Left renal cortex interstitium (tissue), 4 donors: ENCODE results near the gene CTU2. TPM values are rescaled to one million over a fixed set of nuclear protein-coding genes. Genes with fewer than 3 reads are reported as not detected.

Source experiments
- DNase-seq, 4 donors: peaks; one replicate each; pipeline ENCODE4 v3.0.0-alpha.2; 2013; ENCODE audit warnings: low read depth in 4 of 4, low spot score in 2 of 4, missing footprints in 1 of 4
- polyA plus RNA-seq, 4 donors: library from polyadenylated mRNA; unstranded; fragments of 120-200 nt; gene quantifications; one replicate each; pipeline ENCODE4 v1.2.1, GENCODE V29; 2013; ENCODE audit not compliant: insufficient read length in 4 of 4

The CTU2 gene
- polyA plus RNA-seq, 4 donors: 9.8 to 17.8 (median 14.4) TPM

DNA sequence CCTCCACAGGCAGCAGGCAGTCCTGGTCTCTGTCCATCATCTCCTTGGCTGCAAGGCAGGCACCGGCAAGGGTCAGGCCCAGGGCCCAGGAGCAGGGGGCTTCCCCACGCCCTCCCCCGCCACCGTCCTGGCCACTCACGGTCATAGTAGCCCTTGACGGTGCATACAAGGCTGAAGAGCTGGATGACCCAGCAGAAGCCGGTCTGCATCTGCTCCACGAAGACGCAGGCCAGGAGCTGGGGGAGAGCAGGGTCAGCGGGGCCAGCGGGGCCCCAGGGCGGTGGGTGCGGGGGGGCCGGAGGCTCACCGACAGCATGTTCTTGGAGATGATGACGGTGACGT lies 20.1 kb downstream of the CTU2 start:
- no peak for DNase-seq

DNA sequence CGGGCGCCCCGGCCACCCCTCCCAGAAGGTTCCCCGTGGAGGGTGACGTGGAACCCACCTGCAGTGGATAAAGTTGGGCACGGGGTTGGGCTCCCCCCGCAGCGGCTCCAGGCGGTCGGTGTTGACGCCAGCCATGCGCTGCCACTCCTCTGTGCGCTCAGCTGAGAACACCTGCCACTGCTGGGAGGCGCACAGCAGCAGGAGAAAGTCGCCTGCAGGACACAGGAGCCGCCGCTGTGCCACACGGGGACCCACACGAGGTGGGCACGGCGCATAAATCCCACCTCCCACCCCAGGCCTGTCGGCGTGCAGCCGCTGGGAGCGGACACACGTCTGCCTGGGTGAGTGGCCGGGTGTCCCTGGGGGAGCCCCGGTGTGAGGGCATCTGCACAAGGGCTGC lies 20.7 kb downstream of the CTU2 start:
- DNase-seq: no peak

DNA sequence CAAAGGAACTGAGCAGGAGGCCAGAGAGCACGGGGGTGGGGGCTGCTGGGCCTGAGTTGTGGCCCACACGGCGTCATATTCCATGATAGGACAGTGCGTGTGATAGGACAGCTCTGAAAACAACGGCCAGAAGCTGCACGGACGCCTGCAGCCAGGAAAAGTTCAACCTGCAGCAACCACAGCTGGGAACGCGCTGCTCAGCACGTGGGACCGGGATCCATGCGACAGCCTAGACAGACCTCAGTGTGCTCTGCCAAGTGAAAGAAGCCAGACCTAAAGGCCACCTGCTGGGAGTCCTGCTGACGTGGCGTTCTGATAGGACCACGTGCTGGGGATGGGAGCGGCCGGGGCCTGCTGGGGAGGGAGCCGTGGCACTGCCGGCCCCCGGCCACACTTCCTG lies 21.6 kb downstream of the CTU2 start:
- no peak for DNase-seq

DNA sequence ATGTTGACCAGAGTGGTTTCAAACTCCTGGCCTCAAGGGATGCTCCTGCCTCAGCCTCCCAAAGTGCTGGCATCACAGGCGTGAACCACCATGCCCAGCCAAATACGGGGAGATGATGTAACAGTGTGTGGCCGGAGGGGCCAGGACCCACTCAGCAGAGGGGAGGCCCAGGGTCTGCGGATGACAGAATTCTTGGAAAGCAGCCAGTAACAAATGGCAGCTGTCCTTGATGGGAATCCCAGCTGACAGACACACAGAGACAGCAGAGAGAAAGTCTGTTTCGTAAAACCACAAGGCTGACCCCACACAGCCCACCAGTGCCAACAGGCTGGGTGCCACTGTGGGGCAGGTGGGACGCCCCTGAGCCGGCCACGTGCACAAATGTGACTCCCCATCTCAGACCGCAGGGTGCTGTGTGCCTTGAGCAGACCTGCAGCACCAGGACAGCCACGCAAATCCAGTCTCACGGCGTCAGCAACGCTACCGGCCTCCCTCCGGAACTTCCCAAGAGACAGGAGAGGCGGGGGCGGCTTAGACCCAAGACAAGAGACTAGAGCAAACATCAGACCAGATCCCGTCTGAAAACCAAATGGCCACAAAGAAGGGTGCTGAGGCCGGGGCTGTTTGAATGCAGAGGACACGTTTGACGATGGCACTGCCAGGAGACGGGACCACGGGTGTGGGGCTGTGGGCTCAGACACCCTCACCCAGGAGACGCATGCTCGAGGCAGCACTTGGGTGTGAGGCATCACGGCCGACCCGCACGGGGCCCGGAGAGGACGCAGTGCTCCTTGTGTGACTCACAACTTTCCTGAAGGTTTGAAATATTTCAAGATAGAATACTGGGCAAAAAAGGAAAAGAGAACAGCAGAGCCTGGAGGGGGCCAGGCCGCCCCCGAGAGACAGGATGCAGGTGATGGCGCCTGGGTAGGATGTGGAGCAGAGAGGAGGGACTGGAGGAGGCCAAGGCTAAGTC lies 24.6 kb downstream of the CTU2 start:
- no peak for DNase-seq

DNA sequence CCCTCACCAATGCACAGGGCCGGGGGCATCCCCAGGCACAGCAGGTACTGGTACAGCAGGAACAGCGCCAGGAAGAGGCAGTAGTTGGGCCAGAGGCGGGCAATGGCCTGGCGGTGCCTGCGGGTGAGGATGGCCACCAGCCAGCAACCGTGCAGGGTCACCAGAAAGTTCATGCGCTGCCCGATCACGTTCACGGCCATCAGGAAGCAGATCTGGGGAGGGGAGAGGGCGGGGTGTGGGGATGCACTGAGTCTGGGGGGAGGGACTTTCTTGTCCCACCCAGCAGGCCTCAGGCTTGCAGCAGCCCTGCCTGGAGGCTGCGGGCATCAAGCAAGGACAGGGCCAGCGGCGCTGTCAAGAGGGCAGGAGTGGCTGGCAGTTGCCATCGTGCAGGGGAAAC lies 25.4 kb downstream of the CTU2 start:
- no peak for DNase-seq

DNA sequence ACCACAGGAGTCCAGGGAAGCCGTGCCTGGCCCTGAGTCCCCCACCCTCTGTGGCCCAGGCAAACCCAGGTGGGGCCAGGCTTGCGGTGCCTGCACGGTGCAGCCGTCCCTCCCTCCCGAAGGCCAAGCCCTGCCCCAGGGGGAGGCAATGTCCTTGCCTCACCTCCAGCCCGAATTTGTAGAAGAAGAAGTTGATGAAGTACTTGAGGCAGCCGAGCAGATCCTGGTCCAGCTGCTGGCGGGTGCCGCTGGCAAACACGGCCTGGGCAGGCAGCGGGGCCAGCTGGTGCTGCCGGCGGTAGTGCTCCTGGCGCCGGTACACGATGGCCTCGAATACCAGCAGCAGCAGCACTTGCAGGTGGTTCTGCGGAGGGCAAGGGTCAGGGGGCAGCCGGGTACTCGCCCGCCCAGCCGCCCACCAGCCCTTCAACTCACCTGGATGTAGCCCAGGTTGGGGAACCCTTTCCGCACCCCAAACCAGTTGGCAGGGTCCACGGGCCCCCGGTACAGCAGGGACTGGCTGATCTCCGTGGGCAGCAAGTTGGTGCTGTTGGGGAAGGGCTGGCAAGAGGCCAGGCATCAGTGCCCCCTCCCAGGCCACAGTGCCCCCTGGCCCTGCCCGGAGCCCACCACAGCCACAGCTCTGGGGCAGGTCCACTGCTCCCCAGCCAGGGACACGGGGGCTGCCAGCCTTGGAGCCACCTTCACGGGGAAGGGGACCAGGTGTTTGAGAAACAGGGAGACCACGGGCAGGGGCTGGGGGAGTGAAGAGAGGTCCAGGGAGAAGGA lies 26.1 kb downstream of the CTU2 start:
- no peak for DNase-seq

DNA sequence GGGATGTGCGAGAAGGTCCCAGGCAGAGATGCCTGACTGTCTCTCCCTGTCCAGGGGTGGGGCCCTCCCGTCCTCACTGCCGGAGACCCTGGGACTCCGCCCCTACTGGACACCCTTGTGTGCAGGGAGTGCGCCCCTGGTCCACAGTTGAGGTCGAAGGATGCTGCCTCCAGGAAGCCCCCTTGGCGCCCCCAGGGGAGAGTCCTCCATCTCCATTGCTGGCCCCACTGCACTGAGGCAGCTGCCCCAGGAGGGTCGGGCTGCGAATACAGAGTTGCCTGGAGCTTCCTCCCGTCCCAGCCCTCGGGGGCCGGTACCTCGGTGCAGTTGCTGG lies 26.6 kb downstream of the CTU2 start:
- no peak for DNase-seq

DNA sequence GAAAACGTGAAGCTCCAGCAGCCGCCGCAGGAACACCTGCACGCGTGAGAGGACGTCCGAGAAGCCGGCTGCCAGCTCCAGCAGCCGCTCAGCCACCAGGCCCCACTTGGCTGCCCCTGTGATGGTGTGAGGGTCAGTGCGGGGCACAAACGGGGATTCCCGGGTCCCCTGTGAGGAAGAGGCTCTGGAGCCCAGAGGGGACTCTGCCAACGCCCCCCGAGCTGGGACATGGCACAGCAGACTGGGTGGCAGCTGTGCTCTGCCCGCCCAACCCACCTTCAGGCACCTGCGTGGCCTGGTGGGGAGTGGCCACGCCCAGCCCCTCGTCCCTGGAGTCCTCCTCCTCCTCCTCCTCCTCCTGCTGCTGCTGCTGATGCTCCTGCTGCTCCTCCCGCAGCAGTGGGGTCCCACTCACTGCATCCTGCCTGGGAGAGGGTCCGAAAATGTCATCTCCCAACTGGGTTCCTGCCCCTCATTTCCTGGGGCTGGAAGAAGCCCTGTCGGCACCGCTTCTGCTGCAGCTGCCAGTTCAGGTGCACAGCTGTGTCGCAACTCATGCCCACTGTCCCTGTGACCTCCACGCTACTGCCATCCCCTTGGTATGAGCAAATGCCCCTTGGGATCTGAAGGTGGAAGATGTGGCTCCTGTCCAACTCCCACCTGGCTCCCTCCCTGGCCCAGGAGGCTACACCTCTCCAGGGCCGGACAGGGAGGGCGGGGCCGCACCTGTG lies 27.5 kb downstream of the CTU2 start:
- DNase-seq: no peak

DNA sequence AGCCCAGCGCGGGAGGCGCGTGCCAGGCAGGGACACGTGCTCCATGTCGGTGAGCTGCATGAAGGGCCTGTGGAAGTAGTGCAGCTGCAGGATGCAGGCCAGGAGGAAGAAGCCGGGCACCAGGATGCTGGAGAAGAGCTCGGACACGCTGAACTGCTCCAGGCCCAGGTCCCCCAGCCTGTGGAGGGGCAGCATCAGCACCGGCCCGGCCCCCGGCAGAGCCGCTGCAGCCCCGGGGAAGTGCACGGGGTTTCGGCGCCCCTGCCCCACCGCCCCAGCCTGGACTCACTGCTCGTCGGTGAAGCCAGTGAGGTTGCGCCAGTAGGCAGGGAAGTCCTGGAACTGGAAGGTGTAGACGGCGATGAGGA lies 28.0 kb downstream of the CTU2 start:
- no peak for DNase-seq

DNA sequence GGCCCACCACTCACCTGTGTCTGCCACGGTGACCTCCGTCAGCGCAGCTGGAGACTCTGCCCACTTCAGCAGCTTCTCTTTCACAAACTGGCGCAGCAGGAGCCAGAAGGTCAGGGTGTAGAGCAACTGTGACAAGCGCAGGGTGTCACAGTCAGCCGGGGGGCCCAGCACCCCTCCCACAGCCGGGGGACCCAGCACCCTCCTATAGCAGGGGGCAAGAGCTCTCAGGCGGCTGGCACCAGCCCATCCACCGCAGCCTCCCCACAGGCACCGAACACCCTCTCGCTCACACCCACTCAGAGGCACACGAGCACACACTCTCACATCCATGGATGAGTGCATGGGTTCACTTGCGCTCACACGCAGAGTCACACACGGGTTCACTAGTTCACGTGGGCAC lies 28.8 kb downstream of the CTU2 start:
- DNase-seq: no peak

DNA sequence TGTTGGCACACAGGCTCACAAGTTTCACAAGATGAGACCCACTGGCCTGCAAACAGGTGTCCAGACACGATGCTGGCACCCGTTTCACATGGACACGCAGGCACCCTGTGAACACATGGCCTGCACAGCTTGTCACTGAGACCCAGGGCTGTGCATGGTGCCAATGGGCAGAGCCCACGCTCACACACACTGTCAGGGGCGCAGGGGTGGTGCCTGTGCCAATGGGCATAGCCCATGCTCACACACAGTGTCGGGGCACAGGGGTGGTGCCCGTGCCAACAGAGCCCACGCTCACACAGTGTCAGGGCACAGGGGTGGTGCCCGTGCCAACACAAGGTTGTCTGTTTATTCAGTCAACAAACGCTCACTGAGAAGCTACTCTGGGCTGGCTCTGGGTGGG lies 29.3 kb downstream of the CTU2 start:
- DNase-seq: no peak

DNA sequence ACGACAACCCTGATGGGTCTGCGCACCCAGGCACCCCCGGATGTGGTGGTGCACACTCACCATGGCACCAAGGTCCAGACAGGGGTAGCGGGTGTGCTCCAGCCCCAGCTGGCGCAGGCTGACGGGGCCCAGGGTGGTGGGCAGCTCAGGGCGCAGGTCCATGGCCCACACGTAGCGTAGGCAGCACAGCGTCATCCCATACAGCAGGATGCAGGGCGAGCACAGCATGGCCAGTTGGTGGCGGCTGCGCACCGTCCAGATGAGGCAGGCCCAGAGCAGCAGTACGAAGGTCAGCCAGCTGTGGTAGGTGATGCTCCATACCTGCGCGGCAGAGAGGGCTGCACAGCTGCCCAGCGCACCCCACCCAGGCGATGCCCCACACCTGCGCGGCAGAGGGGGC lies 29.8 kb downstream of the CTU2 start:
- DNase-seq: no peak

DNA sequence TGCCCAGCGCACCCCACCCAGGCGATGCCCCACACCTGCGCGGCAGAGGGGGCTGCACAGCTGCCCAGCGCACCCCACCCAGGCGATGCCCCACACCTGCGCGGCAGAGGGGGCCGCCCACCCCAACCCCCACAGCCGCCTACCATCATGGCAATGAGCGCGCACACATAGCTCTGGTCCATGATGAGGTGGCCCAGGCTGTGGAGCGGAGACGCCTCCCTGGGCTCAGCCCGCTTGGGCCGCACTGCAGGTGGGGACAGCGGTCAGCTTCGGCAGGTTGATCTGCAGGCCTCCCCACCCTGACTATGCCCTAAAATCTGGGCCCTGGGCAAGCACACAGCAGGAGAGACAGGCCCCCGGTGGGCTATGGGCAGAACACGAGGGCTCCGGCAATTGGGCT lies 30.2 kb downstream of the CTU2 start:
- no peak for DNase-seq

DNA sequence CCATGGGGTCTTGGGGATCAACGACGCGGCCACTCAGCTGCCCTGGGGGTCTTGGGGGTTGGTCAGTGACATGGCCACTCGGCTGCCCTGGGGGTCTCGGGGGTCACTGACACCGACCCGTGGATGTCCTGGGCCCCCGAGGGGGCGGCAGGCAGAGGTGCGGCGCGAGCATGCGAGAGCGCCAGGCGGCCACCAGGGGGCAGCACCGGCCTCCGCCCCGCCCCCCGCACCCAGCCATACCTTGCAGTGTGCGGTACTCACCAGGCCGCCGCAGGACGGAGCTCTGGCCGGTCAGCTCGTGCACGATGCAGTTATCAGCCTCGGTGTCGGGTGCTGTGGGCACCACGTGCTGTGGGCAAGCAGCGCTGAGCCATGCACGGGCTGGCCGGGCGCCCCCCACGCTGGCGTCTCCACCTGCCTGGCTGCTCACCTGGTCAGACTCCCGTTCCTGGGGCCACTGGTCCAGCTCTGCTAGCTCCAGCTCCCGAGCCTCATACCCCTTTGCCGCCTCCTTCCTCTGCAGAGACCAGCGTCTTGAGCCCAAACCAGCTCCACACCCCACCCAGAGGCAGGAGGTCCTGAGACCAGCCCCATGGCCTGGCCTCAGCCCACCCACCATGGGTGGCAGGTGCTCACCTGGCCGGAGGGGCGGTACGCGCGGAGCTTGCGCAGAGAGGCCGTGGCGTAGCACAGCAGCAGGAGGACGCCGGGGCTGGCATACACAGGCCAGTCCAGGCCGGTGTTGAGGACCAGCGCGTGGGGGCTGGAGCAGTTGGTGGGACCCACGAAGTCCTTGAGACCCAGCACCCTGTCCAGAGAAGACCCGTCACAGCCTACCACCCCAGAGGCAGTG lies 31.2 kb downstream of the CTU2 start:
- peak in 2 of 4 donors; percentile 24 to 37 for DNase-seq

DNA sequence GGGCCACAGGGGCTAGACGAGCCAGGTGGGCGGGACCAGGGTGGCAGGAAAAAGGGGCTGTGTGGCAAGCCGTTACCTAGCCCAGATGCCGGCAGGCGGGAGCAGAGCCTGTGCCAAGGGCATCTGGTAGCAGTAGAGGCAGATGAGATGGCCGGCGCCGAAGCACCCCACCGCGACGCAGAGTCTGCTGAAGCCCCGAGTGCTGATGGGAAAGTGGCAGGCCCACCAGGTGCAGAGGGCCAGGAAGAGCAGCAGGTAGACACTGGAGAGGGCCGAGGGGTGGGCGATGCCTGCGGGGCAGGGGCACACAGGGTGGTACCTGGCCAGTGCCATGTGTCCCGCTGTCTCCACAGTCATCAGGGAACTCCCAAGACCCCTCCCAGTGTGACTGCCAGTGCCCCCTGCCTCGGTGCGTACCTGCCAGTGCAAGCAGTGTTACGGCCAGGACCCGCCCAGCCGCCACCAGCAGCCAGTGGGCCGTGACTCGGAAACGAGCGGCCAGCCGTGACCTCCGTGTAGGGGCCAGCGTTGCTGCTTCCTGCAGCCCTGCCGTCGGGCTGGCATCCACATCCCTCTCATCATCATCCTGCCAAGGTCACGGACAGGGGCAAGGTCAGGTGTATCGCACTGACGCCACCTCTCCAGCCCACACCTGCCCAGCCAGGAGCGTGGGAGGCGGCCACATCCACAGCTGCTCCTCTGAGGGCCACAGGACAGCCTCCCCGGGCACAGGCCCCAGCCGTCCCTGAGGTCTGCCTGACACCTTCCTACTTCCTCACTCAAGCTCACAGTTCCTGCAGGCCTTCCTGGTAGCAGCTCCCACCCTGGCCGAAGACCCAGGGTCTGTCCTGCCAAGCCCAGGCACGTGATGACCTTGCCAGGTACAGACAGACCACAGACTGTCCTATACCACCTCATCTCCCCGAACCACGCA lies 32.1 kb downstream of the CTU2 start:
- DNase-seq: peak in 2 of 4 donors; percentile 23 to 36

DNA sequence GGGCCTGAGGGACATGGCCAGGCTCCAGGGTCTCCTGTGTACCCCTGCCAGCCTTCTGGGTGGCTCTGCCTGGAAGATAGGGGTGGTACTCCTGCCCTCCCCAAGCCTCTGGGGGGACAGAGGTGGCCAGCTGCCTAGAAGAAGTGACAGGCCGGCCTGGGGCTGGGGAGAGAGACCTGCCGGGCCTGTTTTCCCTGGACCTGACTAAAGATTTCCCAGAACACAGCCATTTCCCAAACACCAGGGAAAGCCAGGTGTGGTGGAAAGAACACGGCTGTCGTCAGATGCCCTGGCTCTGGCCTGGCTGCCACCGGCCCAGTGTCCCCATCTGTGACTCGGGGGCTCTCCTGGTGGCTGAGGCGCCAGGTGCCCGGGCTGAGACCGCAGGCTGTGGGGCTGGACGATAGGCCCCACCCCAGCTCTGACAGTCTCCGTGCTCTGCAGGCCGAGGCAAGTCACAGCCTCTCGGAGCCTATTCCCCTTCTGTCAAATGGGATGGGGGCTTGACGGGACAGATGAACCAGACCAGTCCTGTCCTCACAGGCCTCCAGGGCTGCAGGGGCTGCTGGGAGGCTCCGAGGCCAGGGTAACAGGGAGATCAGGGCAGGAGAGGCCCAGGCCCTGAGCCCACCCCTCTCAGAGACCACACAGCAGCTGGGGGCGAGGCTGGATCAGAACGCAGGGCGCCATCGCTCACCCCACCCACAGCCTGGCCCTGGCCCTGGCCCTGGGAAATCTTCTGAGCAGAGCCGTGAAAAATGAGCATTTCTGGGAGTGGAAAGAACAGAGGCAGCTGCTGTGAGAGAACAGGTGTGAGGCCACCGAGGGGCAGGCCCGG lies 33.1 kb downstream of the CTU2 start:
- no peak for DNase-seq

DNA sequence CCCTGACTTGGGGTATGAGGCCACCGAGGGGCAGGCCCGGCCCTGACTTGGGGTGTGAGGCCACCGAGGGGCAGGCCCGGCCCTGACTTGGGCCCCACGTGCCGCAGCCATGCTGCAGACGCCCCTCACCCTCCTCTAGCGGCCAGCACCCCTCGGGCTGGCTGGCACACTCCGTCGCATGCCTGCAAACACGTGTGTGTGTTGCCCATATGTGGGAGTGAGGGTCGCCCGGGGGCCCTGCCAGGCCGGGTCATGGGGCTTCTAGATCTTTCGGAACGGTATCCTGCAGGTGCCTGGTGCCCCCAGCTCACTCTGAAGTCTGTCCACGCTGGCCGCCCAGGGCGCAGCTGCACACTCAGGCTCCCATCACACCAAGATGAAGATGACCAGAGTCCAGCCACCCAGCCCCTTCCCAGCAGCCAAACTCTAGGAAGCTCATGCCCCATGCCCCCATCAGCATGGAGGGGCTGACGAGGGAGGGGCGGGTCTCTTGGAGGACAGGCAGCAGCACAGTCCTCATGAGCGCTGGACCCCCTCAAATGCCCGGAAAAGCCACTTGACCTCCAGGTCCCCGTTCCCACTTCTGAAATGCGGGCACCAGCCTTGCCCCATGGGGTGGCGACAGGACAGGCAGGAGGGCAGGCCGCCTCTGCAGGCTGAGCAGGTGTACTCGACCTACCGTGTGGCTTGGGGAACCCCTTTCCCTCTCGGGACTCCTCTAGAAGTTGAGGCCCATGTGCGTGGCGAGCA lies 33.8 kb downstream of the CTU2 start:
- no peak for DNase-seq

DNA sequence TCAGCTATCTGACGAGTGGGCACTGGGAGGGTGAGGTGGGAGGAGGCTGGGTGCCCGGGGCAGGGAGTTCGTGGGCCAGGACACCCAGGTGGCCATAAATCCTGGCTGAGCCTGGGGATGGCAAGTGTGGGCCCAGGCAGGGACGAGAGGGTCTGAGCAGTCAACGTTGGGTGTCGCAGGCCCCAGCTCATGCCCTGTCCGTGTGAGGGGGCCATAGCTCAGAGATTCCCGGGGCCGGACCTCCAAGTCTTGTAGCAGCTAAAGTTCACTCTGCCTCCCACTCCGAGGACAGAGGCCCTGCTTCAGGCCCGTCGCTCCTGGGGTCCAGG lies 34.4 kb downstream of the CTU2 start:
- no peak for DNase-seq
